SU-DHL-6 (cell line): ENCODE results near the gene COG6.
A peak's percentile ranks its signal among the peaks of the same experiment; 100 is the strongest.

Source experiments
- H2AFZ ChIP-seq: fragments of 200-600 bp; sonication (generic); 2 replicates; pipeline ENCODE4 v1.6.1; 2014; ENCODE audit warnings: low read depth, mild to moderate bottlenecking, moderate library complexity, mixed read lengths, antibody characterized with exemption, low read length; ENCODE audit not compliant: severe bottlenecking
- H3F3A ChIP-seq: fragments of 200-600 bp; shearing (Covaris generic); 2 replicates; pipeline ENCODE4 v1.6.0; 2016; ENCODE audit warnings: antibody characterized with exemption, mild to moderate bottlenecking; ENCODE audit not compliant: insufficient read depth
- H3K27ac ChIP-seq: fragments of 200-600 bp; sonication (generic); 2 replicates; pipeline ENCODE4 v1.5.1; 2016; ENCODE audit warnings: low read depth, mild to moderate bottlenecking, low read length, moderate library complexity, mixed read lengths
- H3K27me3 ChIP-seq: fragments of 200-600 bp; sonication (generic), shearing (Covaris generic); 2 replicates; pipeline ENCODE4 v1.6.0; 2014; ENCODE audit warnings: mild to moderate bottlenecking, low read length
- H3K36me3 ChIP-seq: fragments of 200-600 bp; sonication (generic); 2 replicates; pipeline ENCODE4 v1.6.1; 2014; ENCODE audit warnings: mild to moderate bottlenecking, low read length, mixed read lengths
- H3K4me2 ChIP-seq: fragments of 300-600, 200-600 bp; shearing (Covaris generic), sonication (generic); 2 replicates; pipeline ENCODE4 v1.6.0; 2014; ENCODE audit warnings: low read length, low read depth, mild to moderate bottlenecking; ENCODE audit not compliant: poor library complexity, severe bottlenecking
- H3K4me3 ChIP-seq: fragments of 200-600 bp; sonication (generic); 2 replicates; pipeline ENCODE4 v1.5.1; 2014; ENCODE audit warnings: antibody characterized with exemption, low read length, mild to moderate bottlenecking, mixed read lengths; ENCODE audit not compliant: insufficient read depth, poor library complexity, severe bottlenecking
- H3K79me2 ChIP-seq: fragments of 200-600 bp; sonication (generic); 2 replicates; pipeline ENCODE4 v1.6.1; 2014; ENCODE audit warnings: mild to moderate bottlenecking, low read length, moderate library complexity; ENCODE audit not compliant: insufficient read depth
- H3K9ac ChIP-seq: fragments of 200-600 bp; sonication (generic); 2 replicates; pipeline ENCODE4 v1.7.0; 2014; ENCODE audit warnings: mild to moderate bottlenecking, low read length
- H3K9me2 ChIP-seq: fragments of 200-600 bp; sonication (generic); replicated peaks from 2 replicates; pipeline ENCODE4 v1.6.1; 2014; ENCODE audit warnings: low read length; ENCODE audit not compliant: insufficient read depth
- H3K9me3 ChIP-seq: fragments of 200-600 bp; sonication (generic); 2 replicates; pipeline ENCODE4 v1.6.1; 2014; ENCODE audit warnings: low read length, mixed read lengths; ENCODE audit not compliant: insufficient read depth
- H4K20me1 ChIP-seq: fragments of 200-600 bp; sonication (generic); 2 replicates; pipeline ENCODE4 v1.6.1; 2014; ENCODE audit warnings: low read depth, mild to moderate bottlenecking, antibody characterized with exemption, low read length, moderate library complexity, mixed read lengths
- EZH2phosphoT487 ChIP-seq: fragments of 200-600 bp; sonication (generic), shearing (Covaris generic); conservative IDR thresholded peaks from 2 replicates; pipeline ENCODE4 v1.6.1; 2018; ENCODE audit warnings: mild to moderate bottlenecking, antibody characterized with exemption, low read length, moderate library complexity, mixed read lengths
- TF ChIP-seq, protein P1 (sequence below): fragments of 200-600 bp; sonication (generic); IDR thresholded peaks from one replicate; pipeline ENCODE4 v1.5.1; 2017; ENCODE audit warnings: antibody characterized with exemption, mild to moderate bottlenecking, low read length, moderate library complexity; ENCODE audit not compliant: insufficient read depth, poor library complexity, severe bottlenecking

COG6 gene

DNA sequence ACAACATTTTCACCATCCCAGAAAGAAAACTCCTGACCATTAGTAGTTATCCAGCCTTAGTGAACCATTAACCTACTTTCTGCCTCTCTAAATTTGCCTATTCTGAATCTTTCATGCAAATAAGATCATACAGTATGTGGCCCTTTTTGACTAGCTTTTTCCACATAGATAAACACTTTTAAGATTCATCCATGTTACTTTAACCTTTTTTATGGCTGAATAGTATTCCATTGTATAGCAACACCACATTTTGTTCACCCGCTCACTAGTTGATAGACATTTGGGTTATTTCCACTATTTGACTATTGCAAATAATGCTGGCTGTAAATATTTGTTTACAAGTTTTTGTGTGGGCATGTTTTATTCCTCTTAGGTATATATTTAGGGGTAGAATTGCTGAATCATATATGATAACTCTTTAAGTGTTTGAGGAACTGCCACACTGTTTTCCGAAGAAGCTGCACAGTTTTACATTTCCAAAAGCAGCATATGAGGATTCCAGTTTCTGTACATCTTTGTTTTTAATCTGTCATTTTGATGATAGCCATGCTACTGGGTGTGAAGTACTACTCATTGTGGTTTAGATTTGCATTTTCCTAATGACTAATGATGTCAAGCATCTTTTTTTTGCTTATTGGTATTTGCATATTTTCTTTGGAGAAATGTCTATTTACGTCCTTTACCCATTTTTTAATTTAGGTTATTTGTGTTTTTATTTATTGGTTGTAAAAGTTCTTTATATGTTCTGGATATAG, 17.1 kb downstream of the COG6 start:
- Histone ChIP-seq H2AFZ (no peak overlapping the region), H4K20me1 (no peaks in the 10 kb centered on the region), H3K4me3 (no peak overlapping the region), H3K27me3 (no peaks in the 10 kb centered on the region), H3K9me3 (no peaks in the 10 kb centered on the region), H3K79me2 (no peaks in the 10 kb centered on the region), H3K9me2 (no peaks in the 10 kb centered on the region), H3F3A (peaks cover 13% of the 10 kb centered on the region; the same call in 1 of the 2 replicates), H3K9ac (no peak overlapping the region), H3K27ac (no peak overlapping the region), H3K36me3 (peaks cover 6% of the 10 kb centered on the region), H3K4me2 (no peak overlapping the region)
- no peak for TF ChIP-seq EZH2phosphoT487
- TF ChIP-seq, protein P1, sequence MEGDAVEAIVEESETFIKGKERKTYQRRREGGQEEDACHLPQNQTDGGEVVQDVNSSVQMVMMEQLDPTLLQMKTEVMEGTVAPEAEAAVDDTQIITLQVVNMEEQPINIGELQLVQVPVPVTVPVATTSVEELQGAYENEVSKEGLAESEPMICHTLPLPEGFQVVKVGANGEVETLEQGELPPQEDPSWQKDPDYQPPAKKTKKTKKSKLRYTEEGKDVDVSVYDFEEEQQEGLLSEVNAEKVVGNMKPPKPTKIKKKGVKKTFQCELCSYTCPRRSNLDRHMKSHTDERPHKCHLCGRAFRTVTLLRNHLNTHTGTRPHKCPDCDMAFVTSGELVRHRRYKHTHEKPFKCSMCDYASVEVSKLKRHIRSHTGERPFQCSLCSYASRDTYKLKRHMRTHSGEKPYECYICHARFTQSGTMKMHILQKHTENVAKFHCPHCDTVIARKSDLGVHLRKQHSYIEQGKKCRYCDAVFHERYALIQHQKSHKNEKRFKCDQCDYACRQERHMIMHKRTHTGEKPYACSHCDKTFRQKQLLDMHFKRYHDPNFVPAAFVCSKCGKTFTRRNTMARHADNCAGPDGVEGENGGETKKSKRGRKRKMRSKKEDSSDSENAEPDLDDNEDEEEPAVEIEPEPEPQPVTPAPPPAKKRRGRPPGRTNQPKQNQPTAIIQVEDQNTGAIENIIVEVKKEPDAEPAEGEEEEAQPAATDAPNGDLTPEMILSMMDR, result no peak

DNA sequence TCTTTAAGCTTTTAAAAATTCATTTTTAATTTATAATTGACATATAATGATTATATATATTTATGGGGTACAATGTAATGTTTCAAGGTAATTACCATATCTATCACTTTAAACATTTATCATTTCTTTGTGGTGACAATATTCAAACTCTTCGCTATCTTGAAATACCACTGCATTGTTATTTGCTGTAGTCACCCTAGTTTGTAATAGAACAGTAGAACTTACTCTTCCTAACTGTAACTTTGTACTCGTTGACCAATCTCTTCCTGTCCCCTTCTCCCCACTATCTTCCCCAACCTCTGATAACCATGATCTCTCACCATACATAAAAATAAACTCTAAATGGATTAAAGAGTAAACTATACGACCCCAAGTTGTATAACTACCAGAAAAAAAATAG, 20.4 kb downstream of the COG6 start:
- Histone ChIP-seq H3K79me2 (no peaks in the 10 kb centered on the region), H3K27ac (no peak overlapping the region), H3K4me2 (no peak overlapping the region), H3K9me2 (no peaks in the 10 kb centered on the region), H2AFZ (no peak overlapping the region), H3K9me3 (no peaks in the 10 kb centered on the region), H3K27me3 (no peaks in the 10 kb centered on the region), H4K20me1 (no peaks in the 10 kb centered on the region), H3K9ac (no peak overlapping the region), H3F3A (peaks cover 8% of the 10 kb centered on the region; the same call in 1 of the 2 replicates), H3K36me3 (peaks cover 7% of the 10 kb centered on the region), H3K4me3 (no peak overlapping the region)
- TF ChIP-seq, protein P1, result no peak
- TF ChIP-seq EZH2phosphoT487, result no peak

DNA sequence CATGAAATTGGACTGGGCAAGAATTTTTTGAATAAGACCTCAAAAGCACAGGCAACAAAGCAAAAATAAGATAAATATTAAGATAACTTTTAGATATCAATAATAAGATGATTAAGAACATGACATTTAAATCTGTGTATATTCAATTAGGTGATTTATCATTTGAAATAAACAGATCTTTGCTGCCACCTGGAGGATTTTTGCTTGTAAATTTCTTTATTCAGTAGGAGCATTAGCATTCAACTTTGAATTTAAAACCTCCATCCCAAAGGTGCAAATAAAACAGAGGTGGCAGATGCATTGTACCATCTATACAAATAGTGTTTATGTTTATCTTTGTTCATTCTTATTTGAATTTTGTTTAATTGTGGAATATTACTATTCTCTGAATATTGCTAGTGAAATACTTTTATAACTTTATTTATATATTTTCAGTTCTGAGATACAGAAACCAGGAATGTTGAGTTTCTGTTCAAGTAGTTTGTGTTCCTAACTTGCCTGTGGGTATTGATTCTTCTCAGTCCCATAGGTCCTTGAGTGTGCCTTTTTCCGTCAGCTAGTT, 20.9 kb downstream of the COG6 start:
- Histone ChIP-seq H3K9ac (no peak overlapping the region), H3K9me3 (no peaks in the 10 kb centered on the region), H4K20me1 (no peaks in the 10 kb centered on the region), H3K36me3 (peaks cover 7% of the 10 kb centered on the region), H3K9me2 (no peaks in the 10 kb centered on the region), H3K27ac (no peak overlapping the region), H2AFZ (no peak overlapping the region), H3K4me2 (no peak overlapping the region), H3K4me3 (no peak overlapping the region), H3K27me3 (no peaks in the 10 kb centered on the region), H3K79me2 (no peaks in the 10 kb centered on the region), H3F3A (peaks cover 8% of the 10 kb centered on the region; the same call in 1 of the 2 replicates)
- TF ChIP-seq, protein P1, result peak; percentile 36
- TF ChIP-seq EZH2phosphoT487, result no peak
